Fibroblast of lung (primary cell): Measurements from ENCODE around the gene SUMF1. TPM values are rescaled to one million over a fixed set of nuclear protein-coding genes. Genes with fewer than 3 reads are reported as not detected.

Experiments
- DNase-seq, 2 donors: peaks; one replicate each; pipeline versions ENCODE4 v3.0.0 to v3.0.0-alpha.2; 2010; ENCODE audit warnings: low read depth in 2 of 2
- H2AFZ ChIP-seq: 2 replicates; pipeline ENCODE4 v1.5.1; 2012; ENCODE audit warnings: low read length, control low read depth, inconsistent platforms
- H3K27ac ChIP-seq: 2 replicates; pipeline ENCODE4 v1.5.1; 2011; ENCODE audit warnings: low read length, control low read depth; ENCODE audit not compliant: insufficient read depth
- H3K27me3 ChIP-seq: 2 replicates; pipeline ENCODE4 v1.5.1; 2011; ENCODE audit warnings: mild to moderate bottlenecking, low read length; ENCODE audit not compliant: control insufficient read depth, insufficient read depth
- H3K36me3 ChIP-seq: 2 replicates; pipeline ENCODE4 v1.5.1; 2011; ENCODE audit warnings: low read length; ENCODE audit not compliant: control insufficient read depth, insufficient read depth
- H3K4me1 ChIP-seq: 2 replicates; pipeline ENCODE4 v1.5.1; 2011; ENCODE audit warnings: low read length; ENCODE audit not compliant: control insufficient read depth, insufficient read depth; ENCODE audit errors: extremely low read depth
- H3K4me2 ChIP-seq: 2 replicates; pipeline ENCODE4 v1.5.1; 2011; ENCODE audit warnings: low read length, control low read depth; ENCODE audit not compliant: insufficient read depth; ENCODE audit errors: extremely low read depth
- H3K4me3 ChIP-seq, 4 experiments: fragments of 200-600 bp in 1 of 4; sonication (generic) in 1 of 4; replicated peaks in 1 of 4; 2 replicates each; pipeline ENCODE4 v1.5.1; 2011 to 2016; ENCODE audit warnings: low read length in 4 of 4, low read depth in 3 of 4, mild to moderate bottlenecking in 3 of 4, control low read depth in 2 of 4, inconsistent platforms in 1 of 4, mixed read lengths in 1 of 4; ENCODE audit not compliant: insufficient read depth in 1 of 4; ENCODE audit errors: control extremely low read depth in 1 of 4
- H3K79me2 ChIP-seq: 2 replicates; pipeline ENCODE4 v1.5.1; 2012; ENCODE audit warnings: mild to moderate bottlenecking, low read length, inconsistent platforms; ENCODE audit not compliant: control insufficient read depth, insufficient read depth
- H3K9ac ChIP-seq: 2 replicates; pipeline ENCODE4 v1.5.1; 2011; ENCODE audit warnings: mild to moderate bottlenecking, low read length, control low read depth; ENCODE audit not compliant: insufficient read depth
- H3K9me3 ChIP-seq: 2 replicates; pipeline ENCODE4 v1.5.1; 2012; ENCODE audit warnings: low read depth, low read length; ENCODE audit not compliant: control insufficient read depth, insufficient read depth
- H4K20me1 ChIP-seq: 2 replicates; pipeline ENCODE4 v1.5.1; 2011; ENCODE audit warnings: low read length; ENCODE audit not compliant: control insufficient read depth, insufficient read depth; ENCODE audit errors: extremely low read depth
- CTCF ChIP-seq, 2 donors: IDR thresholded peaks in 1 of 2; conservative IDR thresholded peaks in 1 of 2; 1 replicate in 1 of 2; 2 replicates in 1 of 2; pipeline ENCODE4 v1.5.1; 2011 to 2012; ENCODE audit warnings: low read length in 2 of 2, control low read depth in 1 of 2, inconsistent platforms in 1 of 2, low read depth in 1 of 2, mild to moderate bottlenecking in 1 of 2
- EZH2 ChIP-seq: IDR thresholded peaks from 2 replicates; pipeline ENCODE4 v1.5.1; 2012; ENCODE audit warnings: low read length, control low read depth, mild to moderate bottlenecking; ENCODE audit errors: missing control alignments
- polyA plus RNA-seq, 2 donors: library from polyadenylated mRNA; depleted of rRNA in 1 of 2; stranded (reverse) in 1 of 2; unstranded in 1 of 2; fragments of >200 nt; gene quantifications; 2 replicates each; pipeline ENCODE4 v1.2.1, GENCODE V29; 2011 to 2012; ENCODE audit warnings: missing spikeins in 1 of 2
- total RNA-seq: library from RNA; depleted of rRNA; stranded (reverse); fragments of >200 nt; gene quantifications from 2 replicates; pipeline ENCODE4 v1.2.1, GENCODE V29; 2014

Gene SUMF1
- total and polyA plus RNA-seq, 2 donors (not counting 1 experiment from before 2014, with no cell fraction given): 50.0 to 64.6 TPM

GRCh38 chr3:4440951-4441350 lies 26.1 kb downstream of the SUMF1 start:
- Histone ChIP-seq H2AFZ (no peak overlapping the region), H3K4me2 (no peak overlapping the region), H3K27me3 (no peaks in the 10 kb centered on the region), H4K20me1 (no peaks in the 10 kb centered on the region), H3K9ac (no peak overlapping the region), H3K27ac (no peak overlapping the region), H3K4me3 (no peak overlapping the region), H3K9me3 (no peaks in the 10 kb centered on the region), H3K4me1 (peaks cover 2% of the 10 kb centered on the region), H3K36me3 (no peaks in the 10 kb centered on the region), H3K79me2 (no peaks in the 10 kb centered on the region)
- no peak for DNase-seq
- no peak for TF ChIP-seq CTCF (conservative IDR thresholded peaks at IDR 0.05 in 1 of 2, IDR thresholded peaks at IDR 0.05 in 1 of 2; ENCODE audit: low read depth in 1 of 2, low read length in 2 of 2)
- no peak for TF ChIP-seq EZH2

DNA sequence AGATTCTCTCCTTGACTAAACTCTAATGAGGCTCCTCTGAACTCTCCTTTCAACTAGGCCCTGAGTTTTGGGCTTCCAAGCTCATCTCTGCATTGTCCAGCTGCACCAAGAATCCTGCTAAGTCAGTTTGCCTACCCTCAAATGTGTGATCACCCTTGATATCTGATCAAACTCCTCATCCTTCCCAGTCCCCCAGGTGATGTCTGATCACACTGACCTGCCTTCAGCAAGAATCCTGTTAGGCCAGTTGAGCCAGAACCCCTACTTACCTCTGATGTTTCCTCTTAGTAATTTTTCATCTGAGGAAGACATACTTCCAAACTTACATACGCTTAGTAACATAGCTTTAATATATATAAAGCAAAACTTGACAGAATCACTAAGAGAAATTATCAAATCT lies 28.8 kb downstream of the SUMF1 start:
- Histone ChIP-seq H4K20me1 (no peaks in the 10 kb centered on the region), H3K27me3 (no peaks in the 10 kb centered on the region), H3K9ac (no peak overlapping the region), H3K4me2 (no peak overlapping the region), H3K4me1 (peaks cover 2% of the 10 kb centered on the region), H2AFZ (no peak overlapping the region), H3K79me2 (no peaks in the 10 kb centered on the region), H3K9me3 (no peaks in the 10 kb centered on the region), H3K36me3 (no peaks in the 10 kb centered on the region), H3K27ac (no peak overlapping the region), H3K4me3 (no peak overlapping the region)
- no peak for DNase-seq
- TF ChIP-seq EZH2 (no peak), CTCF (conservative IDR thresholded peaks at IDR 0.05 in 1 of 2, IDR thresholded peaks at IDR 0.05 in 1 of 2; ENCODE audit: low read depth in 1 of 2, low read length in 2 of 2) (no peak)

GRCh38 chr3:4432259-4432658 lies 34.8 kb downstream of the SUMF1 start:
- no peak overlapping the region for H2AFZ ChIP-seq
- H3K36me3 ChIP-seq: no peaks in the 10 kb centered on the region
- no peaks in the 10 kb centered on the region for H3K4me1 ChIP-seq
- no peak overlapping the region for H3K4me3 ChIP-seq
- H3K27me3 ChIP-seq: no peaks in the 10 kb centered on the region
- no peak for DNase-seq
- H3K9me3 ChIP-seq: no peaks in the 10 kb centered on the region
- no peaks in the 10 kb centered on the region for H3K79me2 ChIP-seq
- H3K9ac ChIP-seq: no peak overlapping the region
- no peak overlapping the region for H3K27ac ChIP-seq
- no peak overlapping the region for H3K4me2 ChIP-seq
- no peak for TF ChIP-seq CTCF (conservative IDR thresholded peaks at IDR 0.05 in 1 of 2, IDR thresholded peaks at IDR 0.05 in 1 of 2; ENCODE audit: low read depth in 1 of 2, low read length in 2 of 2)
- TF ChIP-seq EZH2: no peak
- H4K20me1 ChIP-seq: no peaks in the 10 kb centered on the region
